B cell (primary cell): ENCODE data around the gene IL25. TPM values are rescaled to one million over a fixed set of nuclear protein-coding genes. Genes with fewer than 3 reads are reported as not detected.
"Not testable (repeated sequence)": the region's sequence is repeated elsewhere in the genome, so short reads cannot be mapped to it uniquely, and the experiment has no call there.

Experiments
- ATAC-seq: fragments of 200-7000 bp; cut with Tn5 transposase; one replicate; pipeline ENCODE4 v1.10.0; 2021; ENCODE audit warnings: low read depth, mild to moderate bottlenecking, moderate number of reproducible peaks, moderate library complexity
- CTCF ChIA-PET: fragments of 350-600 bp; sonication (Branson Sonifier 250); formaldehyde crosslinking; loops from one replicate; lab custom pipeline; 2021; ENCODE audit warnings: antibody characterized with exemption, inconsistent platforms; lab: Charles Lee
- POLR2A ChIA-PET: fragments of 350-600 bp; sonication (Branson Sonifier 250); formaldehyde crosslinking; loops from one replicate; lab custom pipeline; 2021; ENCODE audit warnings: antibody characterized with exemption; lab: Charles Lee
- DNase-seq: peaks from one replicate; pipeline ENCODE4 v3.0.0; 2013
- H2AFZ ChIP-seq: 2 replicates; pipeline ENCODE4 v1.6.1; 2012; ENCODE audit warnings: mild to moderate bottlenecking, low read depth, low read length; ENCODE audit not compliant: insufficient read depth, poor library complexity, severe bottlenecking
- H3K27ac ChIP-seq, 2 donors: 1 replicate in 1 of 2; 2 replicates in 1 of 2; pipeline ENCODE4 v1.5.1; 2012 to 2013; ENCODE audit warnings: low read length in 2 of 2, mild to moderate bottlenecking in 2 of 2, moderate library complexity in 1 of 2
- H3K27me3 ChIP-seq, 4 experiments: fragments of 200-600 bp in 1 of 4; sonication (generic) in 1 of 4; replicated peaks in 1 of 4; 1 replicate in 2 of 4; 2 replicates in 2 of 4; pipeline versions ENCODE4 v1.6.1 to v1.7.0; 2013 to 2016; ENCODE audit warnings: low read length in 3 of 4, mild to moderate bottlenecking in 2 of 4, mixed read lengths in 1 of 4, moderate library complexity in 1 of 4; ENCODE audit not compliant: insufficient read depth in 4 of 4, control insufficient read depth in 3 of 4; ENCODE audit errors: control extremely low read depth in 1 of 4
- H3K36me3 ChIP-seq, 2 experiments: replicated peaks in 1 of 2; 1 replicate in 1 of 2; 2 replicates in 1 of 2; pipeline versions ENCODE4 v1.6.1 to v1.7.1; 2013; ENCODE audit warnings: low read length in 1 of 2; ENCODE audit not compliant: insufficient read depth in 2 of 2, control insufficient read depth in 1 of 2; ENCODE audit errors: control extremely low read depth in 1 of 2, extremely low read depth in 1 of 2
- H3K4me1 ChIP-seq, 2 donors: fragments of 200-600 bp in 1 of 2; sonication (generic) in 1 of 2; 1 replicate in 1 of 2; 2 replicates in 1 of 2; pipeline versions ENCODE4 v1.5.1 to v1.6.1; 2013 to 2017; ENCODE audit warnings: low read length in 2 of 2; ENCODE audit not compliant: control insufficient read depth in 2 of 2, insufficient read depth in 2 of 2
- H3K4me2 ChIP-seq: replicated peaks from 2 replicates; pipeline ENCODE3; 2012; ENCODE audit warnings: mild to moderate bottlenecking, low read depth, low read length; ENCODE audit not compliant: poor library complexity, severe bottlenecking
- H3K4me3 ChIP-seq, 5 experiments: fragments of 200-600 bp in 1 of 5; sonication (generic) in 1 of 5; 1 replicate in 3 of 5; 2 replicates in 2 of 5; pipeline versions ENCODE4 v1.5.1 to v1.7.0; 2011 to 2016; ENCODE audit warnings: low read length in 4 of 5, mild to moderate bottlenecking in 4 of 5, low read depth in 2 of 5, control low read depth in 1 of 5, moderate library complexity in 1 of 5; ENCODE audit not compliant: insufficient read depth in 1 of 5; ENCODE audit errors: control extremely low read depth in 1 of 5, extremely low read depth in 1 of 5
- H3K79me2 ChIP-seq: fragments of 200-600 bp; sonication (generic); one replicate; pipeline ENCODE4 v1.6.0; 2016; ENCODE audit warnings: low read length; ENCODE audit not compliant: control insufficient read depth, insufficient read depth
- H3K9ac ChIP-seq: fragments of 200-600 bp; sonication (generic); 2 replicates; pipeline ENCODE4 v1.6.1; 2017; ENCODE audit warnings: mild to moderate bottlenecking, low read length, moderate library complexity
- H3K9me3 ChIP-seq, 3 donors: one replicate each; pipeline versions ENCODE4 v1.6.1 to v1.7.1; 2013; ENCODE audit warnings: low read length in 2 of 3; ENCODE audit not compliant: control insufficient read depth in 2 of 3, insufficient read depth in 1 of 3; ENCODE audit errors: control extremely low read depth in 1 of 3
- H4K20me1 ChIP-seq: 2 replicates; pipeline ENCODE4 v1.6.0; 2012; ENCODE audit warnings: mild to moderate bottlenecking, low read length; ENCODE audit not compliant: insufficient read depth, control insufficient read depth, poor library complexity, severe bottlenecking
- H3K27ac Mint-ChIP-seq: one replicate; pipeline ENCODE4 v1.8.0; 2021; ENCODE audit warnings: mixed read lengths
- H3K27me3 Mint-ChIP-seq: one replicate; pipeline ENCODE4 v1.8.0; 2021; ENCODE audit warnings: mixed read lengths
- H3K4me1 Mint-ChIP-seq: one replicate; pipeline ENCODE4 v1.8.0; 2021; ENCODE audit warnings: mixed read lengths
- H3K4me3 Mint-ChIP-seq: one replicate; pipeline ENCODE4 v1.8.0; 2021; ENCODE audit warnings: mixed read lengths
- H3K9me3 Mint-ChIP-seq: one replicate; pipeline ENCODE4 v1.8.0; 2022; ENCODE audit warnings: mixed read lengths; ENCODE audit not compliant: insufficient read depth
- EZH2 ChIP-seq: IDR thresholded peaks from 2 replicates; pipeline ENCODE4 v1.6.1; 2012; ENCODE audit warnings: borderline replicate concordance, low read depth, mild to moderate bottlenecking, moderate library complexity, low read length; ENCODE audit not compliant: insufficient read depth, poor library complexity, severe bottlenecking
- WGBS: methylation state at CpG from one replicate; pipeline ENCODE4 v1.1.5; 2013; ENCODE audit warnings: missing lambda C conversion rate; ENCODE audit not compliant: insufficient coverage; 5-methylcytosine and 5-hydroxymethylcytosine counted together
- intact Hi-C: fragments of 100-400 bp; cut with micrococcal nuclease; formaldehyde crosslinking; loops from one replicate; pipeline ENCODE4 v1.10.0; 2022
- polyA plus RNA-seq: library from polyadenylated mRNA; depleted of rRNA; stranded (reverse); fragments of >200 nt; gene quantifications from 2 replicates; pipeline ENCODE4 v1.2.3, GENCODE V29; 2012
- total RNA-seq, 2 donors: library from RNA; stranded (reverse); fragments of 120-200 nt in 1 of 2; gene quantifications; 1 replicate in 1 of 2; 2 replicates in 1 of 2; pipeline versions ENCODE4 v1.2.3 to v1.2.4, GENCODE V29; 2013 to 2022
- TF ChIP-seq, protein P1 (sequence below): fragments of 200-600 bp; IDR thresholded peaks from one replicate; pipeline ENCODE4 v1.8.0; 2022; ENCODE audit warnings: antibody characterized with exemption, mild to moderate bottlenecking

IL25 gene
- total and polyA plus RNA-seq, 2 donors (not counting 1 experiment from before 2014, with no cell fraction given), result not detected

- no peak overlapping the region for H3K4me3 ChIP-seq
- H4K20me1 ChIP-seq, result peaks cover 13% of the 10 kb centered on the region
- H3K9ac ChIP-seq, result no peak overlapping the region
- DNase-seq, result no peak
- H3K27me3 ChIP-seq, result no peaks in the 10 kb centered on the region
- peaks cover 21 to 24% of the 10 kb centered on the region in 2 donors for H3K4me1 ChIP-seq
- H3K9me3 ChIP-seq, result no peaks in the 10 kb centered on the region
- H3K27ac Mint-ChIP-seq, result no peak overlapping the region
- ChIA-PET POLR2A (no interaction called here), CTCF (interaction anchor here (1.7 to 6.7 kb wide), 3 partner anchors 23 to 238 kb away, joined by 5 to 56 read pairs (median 32); partner anchors contain the start of gene PPP1R3E)
- peaks cover 7 to 32% of the 10 kb centered on the region in 2 experiments for H3K36me3 ChIP-seq
- intact Hi-C loops, result no loop called here
- WGBS, result 100% methylated on average over 2 of the region's 2 CpGs
- H3K4me1 Mint-ChIP-seq, result peaks cover 35% of the 10 kb centered on the region
- peaks cover 15% of the 10 kb centered on the region for H3K79me2 ChIP-seq
- no peak overlapping the region for H3K4me2 ChIP-seq
- no peak overlapping the region for H2AFZ ChIP-seq
- no peaks in the 10 kb centered on the region for H3K27me3 Mint-ChIP-seq
- TF ChIP-seq, protein P1, sequence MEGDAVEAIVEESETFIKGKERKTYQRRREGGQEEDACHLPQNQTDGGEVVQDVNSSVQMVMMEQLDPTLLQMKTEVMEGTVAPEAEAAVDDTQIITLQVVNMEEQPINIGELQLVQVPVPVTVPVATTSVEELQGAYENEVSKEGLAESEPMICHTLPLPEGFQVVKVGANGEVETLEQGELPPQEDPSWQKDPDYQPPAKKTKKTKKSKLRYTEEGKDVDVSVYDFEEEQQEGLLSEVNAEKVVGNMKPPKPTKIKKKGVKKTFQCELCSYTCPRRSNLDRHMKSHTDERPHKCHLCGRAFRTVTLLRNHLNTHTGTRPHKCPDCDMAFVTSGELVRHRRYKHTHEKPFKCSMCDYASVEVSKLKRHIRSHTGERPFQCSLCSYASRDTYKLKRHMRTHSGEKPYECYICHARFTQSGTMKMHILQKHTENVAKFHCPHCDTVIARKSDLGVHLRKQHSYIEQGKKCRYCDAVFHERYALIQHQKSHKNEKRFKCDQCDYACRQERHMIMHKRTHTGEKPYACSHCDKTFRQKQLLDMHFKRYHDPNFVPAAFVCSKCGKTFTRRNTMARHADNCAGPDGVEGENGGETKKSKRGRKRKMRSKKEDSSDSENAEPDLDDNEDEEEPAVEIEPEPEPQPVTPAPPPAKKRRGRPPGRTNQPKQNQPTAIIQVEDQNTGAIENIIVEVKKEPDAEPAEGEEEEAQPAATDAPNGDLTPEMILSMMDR, result no peak
- TF ChIP-seq EZH2, result no peak
- H3K4me3 Mint-ChIP-seq, result no peak overlapping the region
- H3K9me3 Mint-ChIP-seq, result no peaks in the 10 kb centered on the region
- no peak overlapping the region for H3K27ac ChIP-seq
- ATAC-seq, result no peak
Observed at GRCh38 chr14:23324455-23324846, 48.2 kb upstream of the IL25 start.

DNA sequence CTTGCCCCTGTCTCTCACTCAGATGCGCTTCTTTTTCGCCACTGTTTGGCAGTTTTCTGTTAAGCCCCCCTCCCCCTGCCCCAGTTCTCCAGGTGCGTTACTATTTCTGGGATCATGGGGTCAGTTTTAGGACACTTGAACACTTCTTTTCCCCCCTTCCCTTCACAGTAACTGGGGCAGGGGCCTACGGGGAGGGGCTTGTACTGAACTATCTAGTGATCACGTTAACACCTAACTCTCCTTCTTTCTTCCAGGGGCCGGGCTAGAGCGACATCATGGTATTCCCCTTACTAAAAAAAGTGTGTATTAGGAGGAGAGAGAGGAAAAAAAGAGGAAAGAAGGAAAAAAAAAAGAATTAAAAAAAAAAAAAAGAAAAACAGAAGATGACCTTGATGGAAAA is 47.6 kb upstream of the IL25 start:
- H3K4me1 Mint-ChIP-seq, result peaks cover 32% of the 10 kb centered on the region
- no peaks in the 10 kb centered on the region for H3K27me3 Mint-ChIP-seq
- ChIA-PET POLR2A (no interaction called here), CTCF (interaction anchor here (6.4 to 6.7 kb wide), 2 partner anchors 24 to 204 kb away, joined by 32 to 56 read pairs; partner anchors contain the start of gene PPP1R3E)
- H3K36me3 ChIP-seq, result peaks cover 7 to 32% of the 10 kb centered on the region in 2 experiments
- H3K27ac ChIP-seq, result no peak overlapping the region
- DNase-seq, result no peak
- H3K4me2 ChIP-seq, result no peak overlapping the region
- no peaks in the 10 kb centered on the region for H3K27me3 ChIP-seq
- no peaks in the 10 kb centered on the region for H3K9me3 ChIP-seq
- 100% methylated on average over 3 of the region's 7 CpGs for WGBS
- ATAC-seq, result no peak
- no peak overlapping the region for H3K9ac ChIP-seq
- no peak overlapping the region for H3K4me3 Mint-ChIP-seq
- no peak for TF ChIP-seq EZH2
- TF ChIP-seq, protein P1, result no peak
- no peaks in the 10 kb centered on the region for H3K9me3 Mint-ChIP-seq
- intact Hi-C loops, result no loop called here
- H2AFZ ChIP-seq, result no peak overlapping the region
- peaks cover 13% of the 10 kb centered on the region for H4K20me1 ChIP-seq
- no peak overlapping the region for H3K4me3 ChIP-seq
- no peak overlapping the region for H3K27ac Mint-ChIP-seq
- H3K4me1 ChIP-seq, result peaks cover 19 to 22% of the 10 kb centered on the region in 2 donors
- H3K79me2 ChIP-seq, result peaks cover 15% of the 10 kb centered on the region

DNA sequence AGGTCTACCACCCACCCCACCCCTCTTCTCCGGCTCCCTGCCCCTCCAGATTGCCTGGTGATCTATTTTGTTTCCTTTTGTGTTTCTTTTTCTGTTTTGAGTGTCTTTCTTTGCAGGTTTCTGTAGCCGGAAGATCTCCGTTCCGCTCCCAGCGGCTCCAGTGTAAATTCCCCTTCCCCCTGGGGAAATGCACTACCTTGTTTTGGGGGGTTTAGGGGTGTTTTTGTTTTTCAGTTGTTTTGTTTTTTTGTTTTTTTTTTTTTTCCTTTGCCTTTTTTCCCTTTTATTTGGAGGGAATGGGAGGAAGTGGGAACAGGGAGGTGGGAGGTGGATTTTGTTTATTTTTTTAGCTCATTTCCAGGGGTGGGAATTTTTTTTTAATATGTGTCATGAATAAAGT is 46.9 kb upstream of the IL25 start:
- intact Hi-C loops, DNase-seq, H3K9ac ChIP-seq, H2AFZ ChIP-seq, H3K4me2 ChIP-seq, POLR2A ChIA-PET, H3K27ac Mint-ChIP-seq, ATAC-seq, H3K9me3 Mint-ChIP-seq, H3K4me3 Mint-ChIP-seq, H3K4me3 ChIP-seq, H3K27ac ChIP-seq, H3K27me3 ChIP-seq, H3K27me3 Mint-ChIP-seq, H3K9me3 ChIP-seq: not testable (repeated sequence)
- CTCF ChIA-PET, result interaction anchor here (0.6 to 4.0 kb wide), 10 partner anchors 10 to 1031 kb away, joined by 3 to 24 read pairs (median 3); partner anchors contain the start of gene PPP1R3E
- WGBS, result no CpG with 5 or more reads among the region's 5 CpGs
- Histone ChIP-seq H3K36me3 (peaks cover 7 to 32% of the 10 kb centered on the region in 2 experiments), H4K20me1 (peaks cover 13% of the 10 kb centered on the region), H3K79me2 (peaks cover 15% of the 10 kb centered on the region), H3K4me1 (peaks cover 12 to 15% of the 10 kb centered on the region in 2 donors)
- peaks cover 24% of the 10 kb centered on the region for H3K4me1 Mint-ChIP-seq
